Measurements from ENCODE around the gene TIGD6. TPM values are rescaled to one million over a fixed set of nuclear protein-coding genes. Genes with fewer than 3 reads are reported as not detected.

TIGD6 gene
- total RNA-seq, 1 experiment from 2014 or later: 4.3 TPM

DNA sequence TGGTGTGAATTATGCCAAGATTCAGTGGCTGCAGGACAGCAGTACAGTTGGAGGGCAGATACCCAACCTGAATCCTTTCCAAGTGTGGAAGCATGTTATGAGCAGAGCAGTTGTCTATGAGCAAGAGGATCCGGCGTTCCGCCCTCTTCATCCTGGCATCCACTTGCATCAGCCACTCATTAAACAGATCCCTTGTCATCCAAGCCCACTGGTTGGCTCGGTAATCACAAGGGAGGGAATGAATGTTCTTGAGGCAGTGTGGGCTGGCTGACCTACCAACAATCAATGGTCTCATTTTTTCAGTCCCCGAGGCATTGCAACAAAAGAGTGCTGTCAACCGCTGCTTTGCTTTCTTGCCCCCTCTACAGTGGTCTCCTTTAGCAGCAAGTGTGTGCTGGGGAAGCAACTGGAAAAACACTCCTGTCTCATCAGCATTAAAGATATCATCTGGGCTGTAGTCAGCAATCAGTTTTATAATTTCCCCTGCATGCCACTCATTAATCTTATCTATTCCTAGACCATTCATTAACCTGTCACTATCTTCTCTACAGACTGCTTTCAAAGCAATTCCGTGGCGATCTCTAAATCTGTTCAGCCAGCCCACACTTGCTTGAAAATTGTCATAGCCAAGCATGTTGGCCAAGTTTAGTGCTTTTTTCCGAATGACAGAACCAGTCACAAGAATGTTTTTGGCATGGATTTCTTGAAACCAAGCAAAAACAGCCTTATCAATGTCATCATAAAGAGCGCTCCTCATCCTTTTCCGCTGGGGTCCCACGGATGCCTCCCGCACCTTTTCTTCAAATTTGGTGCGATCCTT lies 4.9 kb downstream of the TIGD6 start:
- Histone ChIP-seq H3K27me3 (replicated peaks; ENCODE audit: control insufficient read depth, insufficient read depth, low read length) (no peaks in the 10 kb centered on the region), H3K4me3 (ENCODE audit: low read depth, low read length) (no peak overlapping the region), H3K4me1 (peaks cover 30% of the 10 kb centered on the region), H3K36me3 (ENCODE audit: control insufficient read depth, insufficient read depth, low read length) (peaks cover 4% of the 10 kb centered on the region; the same call in 1 of the 2 replicates), H3K9me3 (no peaks in the 10 kb centered on the region)
- intact Hi-C loops (cut with micrococcal nuclease; ENCODE audit: unreplicated experiment): loop anchor here (1.0 kb wide), 1 partner anchor 31 kb away; no protein-coding TSS in a partner anchor
- BruUV-seq (replicated peaks): no TSS peak
- no peaks in the 10 kb centered on the region for H3K27me3 Mint-ChIP-seq (ENCODE audit: insufficient read depth, unreplicated experiment)
- no peaks in the 10 kb centered on the region for H3K9me3 Mint-ChIP-seq (ENCODE audit: unreplicated experiment)
- H3K27ac Mint-ChIP-seq (ENCODE audit: unreplicated experiment): peak overlapping the region; percentile 75
- H3K36me3 Mint-ChIP-seq (ENCODE audit: insufficient read depth, unreplicated experiment): peaks cover 17% of the 10 kb centered on the region
- TF ChIP-seq, protein P1, sequence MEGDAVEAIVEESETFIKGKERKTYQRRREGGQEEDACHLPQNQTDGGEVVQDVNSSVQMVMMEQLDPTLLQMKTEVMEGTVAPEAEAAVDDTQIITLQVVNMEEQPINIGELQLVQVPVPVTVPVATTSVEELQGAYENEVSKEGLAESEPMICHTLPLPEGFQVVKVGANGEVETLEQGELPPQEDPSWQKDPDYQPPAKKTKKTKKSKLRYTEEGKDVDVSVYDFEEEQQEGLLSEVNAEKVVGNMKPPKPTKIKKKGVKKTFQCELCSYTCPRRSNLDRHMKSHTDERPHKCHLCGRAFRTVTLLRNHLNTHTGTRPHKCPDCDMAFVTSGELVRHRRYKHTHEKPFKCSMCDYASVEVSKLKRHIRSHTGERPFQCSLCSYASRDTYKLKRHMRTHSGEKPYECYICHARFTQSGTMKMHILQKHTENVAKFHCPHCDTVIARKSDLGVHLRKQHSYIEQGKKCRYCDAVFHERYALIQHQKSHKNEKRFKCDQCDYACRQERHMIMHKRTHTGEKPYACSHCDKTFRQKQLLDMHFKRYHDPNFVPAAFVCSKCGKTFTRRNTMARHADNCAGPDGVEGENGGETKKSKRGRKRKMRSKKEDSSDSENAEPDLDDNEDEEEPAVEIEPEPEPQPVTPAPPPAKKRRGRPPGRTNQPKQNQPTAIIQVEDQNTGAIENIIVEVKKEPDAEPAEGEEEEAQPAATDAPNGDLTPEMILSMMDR (IDR thresholded peaks at IDR 0.05; ENCODE audit: insufficient read depth in 1 of 2, low read depth in 1 of 2, low read length in 1 of 2, severe bottlenecking in 1 of 2, unreplicated experiment in 1 of 2): no peak
- peak overlapping the region; percentile 54 for H3K4me3 Mint-ChIP-seq (ENCODE audit: unreplicated experiment)
- ChIA-PET CTCF (interaction anchor here (0.8 to 1.0 kb wide), 3 partner anchors 35 to 161 kb away, joined by 3 to 4 read pairs (median 3); partner anchors contain the start of gene SLC26A2), POLR2A (no interaction called here)
- no peak for DNase-seq
- peaks cover 35% of the 10 kb centered on the region for H3K4me1 Mint-ChIP-seq (ENCODE audit: low read depth, unreplicated experiment)

DNA sequence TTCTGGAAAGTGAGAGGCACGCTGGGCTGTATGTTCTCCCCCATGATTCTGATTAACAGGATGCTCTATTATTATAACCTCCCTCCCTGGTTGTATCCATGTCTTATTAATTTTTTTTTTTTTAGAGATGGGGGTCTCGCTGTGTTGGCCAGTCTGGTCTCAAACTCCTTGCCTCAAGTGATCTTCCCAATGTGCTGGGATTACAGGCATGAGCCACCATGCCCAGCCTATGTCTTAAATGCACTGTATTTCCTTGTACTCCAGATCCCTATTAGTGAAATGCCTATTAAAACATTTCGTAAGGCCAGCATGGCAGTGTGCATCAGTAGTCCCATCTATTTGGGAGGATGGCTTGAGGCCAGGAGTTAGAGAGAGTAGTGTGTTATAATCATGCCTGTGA lies 7.0 kb downstream of the TIGD6 start:
- ChIA-PET CTCF (interaction anchor here (3.3 to 4.7 kb wide), 2 partner anchors 32 to 159 kb away, joined by 39 to 62 read pairs; partner anchors contain the start of gene SLC26A2), POLR2A (no interaction called here)
- Mint-ChIP-seq H3K9me3 (ENCODE audit: unreplicated experiment) (no peaks in the 10 kb centered on the region), H3K27me3 (ENCODE audit: insufficient read depth, unreplicated experiment) (no peaks in the 10 kb centered on the region), H3K4me1 (ENCODE audit: low read depth, unreplicated experiment) (peaks cover 33% of the 10 kb centered on the region), H3K36me3 (ENCODE audit: insufficient read depth, unreplicated experiment) (peaks cover 7% of the 10 kb centered on the region), H3K4me3 (ENCODE audit: unreplicated experiment) (no peak overlapping the region), H3K27ac (ENCODE audit: unreplicated experiment) (no peak overlapping the region)
- Histone ChIP-seq H3K4me1 (peaks cover 26% of the 10 kb centered on the region), H3K4me3 (ENCODE audit: low read depth, low read length) (no peak overlapping the region), H3K27me3 (replicated peaks; ENCODE audit: control insufficient read depth, insufficient read depth, low read length) (no peaks in the 10 kb centered on the region), H3K9me3 (no peaks in the 10 kb centered on the region), H3K36me3 (ENCODE audit: control insufficient read depth, insufficient read depth, low read length) (peaks cover 4% of the 10 kb centered on the region; the same call in 1 of the 2 replicates)
- BruUV-seq (replicated peaks): no TSS peak
- intact Hi-C loops (cut with micrococcal nuclease; ENCODE audit: unreplicated experiment): loop anchor here (5.0 kb wide), 1 partner anchor 141 kb away; no protein-coding TSS in a partner anchor
- TF ChIP-seq, protein P1 (IDR thresholded peaks at IDR 0.05; ENCODE audit: insufficient read depth in 1 of 2, low read depth in 1 of 2, low read length in 1 of 2, severe bottlenecking in 1 of 2, unreplicated experiment in 1 of 2): no peak
- no peak for DNase-seq

DNA sequence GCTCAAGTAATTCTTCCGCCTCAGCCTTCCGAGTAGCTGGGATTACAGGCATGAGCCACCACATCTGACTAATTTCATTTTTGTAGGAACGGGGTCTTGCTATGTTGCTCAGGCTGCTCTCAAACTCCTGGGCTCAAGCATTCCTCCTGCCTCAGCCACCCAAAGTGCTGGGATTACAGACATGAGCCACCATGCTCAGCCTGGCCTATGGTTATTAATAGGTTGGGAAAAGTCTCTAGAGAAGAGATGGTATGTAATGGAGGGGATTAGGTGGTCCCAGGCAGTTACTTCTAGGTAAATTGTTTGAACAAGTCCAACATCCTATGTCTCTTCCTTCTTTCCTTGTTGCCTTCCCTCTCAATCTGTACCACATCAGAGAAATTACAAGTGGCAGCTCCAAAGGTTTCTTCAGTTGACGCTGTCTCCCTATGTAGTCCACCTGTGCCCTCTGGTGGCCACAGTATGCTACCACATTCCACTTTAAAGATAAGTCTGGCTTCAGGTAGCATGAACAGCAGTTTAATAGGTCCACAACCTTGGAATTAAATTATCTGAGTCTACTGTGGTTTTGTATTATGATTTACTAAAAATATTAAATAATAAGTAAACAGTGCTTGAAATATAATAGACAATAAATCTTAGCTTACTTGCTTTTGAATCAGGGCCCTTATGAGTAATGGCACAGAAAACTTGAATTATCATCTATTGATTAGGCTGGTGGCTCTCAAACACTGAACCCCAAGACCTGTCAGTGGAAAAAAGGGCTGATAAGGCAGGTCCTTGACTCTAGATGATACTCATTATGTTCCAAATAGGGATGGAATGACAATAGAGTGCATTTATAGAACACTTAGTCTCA lies 9.7 kb downstream of the TIGD6 start:
- ChIA-PET POLR2A (interaction anchor here (1.0 kb wide), 1 partner anchor 30 kb away, joined by 3 read pairs; the partner anchor contains the start of gene SLC26A2), CTCF (interaction anchor here (0.5 to 4.7 kb wide), 16 partner anchors 10 to 334 kb away, joined by 3 to 62 read pairs (median 4); partner anchors contain the start of genes HMGXB3, SLC26A2 and TIGD6)
- Histone ChIP-seq H3K9me3 (no peaks in the 10 kb centered on the region), H3K4me3 (ENCODE audit: low read depth, low read length) (no peak overlapping the region), H3K4me1 (peaks cover 22% of the 10 kb centered on the region), H3K36me3 (ENCODE audit: control insufficient read depth, insufficient read depth, low read length) (peaks cover 4% of the 10 kb centered on the region; the same call in 1 of the 2 replicates), H3K27me3 (replicated peaks; ENCODE audit: control insufficient read depth, insufficient read depth, low read length) (no peaks in the 10 kb centered on the region)
- H3K36me3 Mint-ChIP-seq (ENCODE audit: insufficient read depth, unreplicated experiment): peaks cover 2% of the 10 kb centered on the region
- H3K4me1 Mint-ChIP-seq (ENCODE audit: low read depth, unreplicated experiment): peaks cover 21% of the 10 kb centered on the region
- intact Hi-C loops (cut with micrococcal nuclease; ENCODE audit: unreplicated experiment): loop anchor here (1.0 to 5.0 kb wide), 6 partner anchors 30 to 354 kb away; partner anchors contain the start of gene SLC26A2
- H3K9me3 Mint-ChIP-seq (ENCODE audit: unreplicated experiment): no peaks in the 10 kb centered on the region
- peak; percentile 77 to 80 for DNase-seq
- no peak overlapping the region for H3K27ac Mint-ChIP-seq (ENCODE audit: unreplicated experiment)
- BruUV-seq (replicated peaks): no TSS peak
- TF ChIP-seq, protein P1 (IDR thresholded peaks at IDR 0.05; ENCODE audit: insufficient read depth in 1 of 2, low read depth in 1 of 2, low read length in 1 of 2, severe bottlenecking in 1 of 2, unreplicated experiment in 1 of 2): peak; percentile 94 to 95
- H3K4me3 Mint-ChIP-seq (ENCODE audit: unreplicated experiment): no peak overlapping the region
- no peaks in the 10 kb centered on the region for H3K27me3 Mint-ChIP-seq (ENCODE audit: insufficient read depth, unreplicated experiment)

Measured in Caco-2 (cell line).